ENCODE measurements around the gene DDIT3.

- TF ChIP-seq, protein P1, sequence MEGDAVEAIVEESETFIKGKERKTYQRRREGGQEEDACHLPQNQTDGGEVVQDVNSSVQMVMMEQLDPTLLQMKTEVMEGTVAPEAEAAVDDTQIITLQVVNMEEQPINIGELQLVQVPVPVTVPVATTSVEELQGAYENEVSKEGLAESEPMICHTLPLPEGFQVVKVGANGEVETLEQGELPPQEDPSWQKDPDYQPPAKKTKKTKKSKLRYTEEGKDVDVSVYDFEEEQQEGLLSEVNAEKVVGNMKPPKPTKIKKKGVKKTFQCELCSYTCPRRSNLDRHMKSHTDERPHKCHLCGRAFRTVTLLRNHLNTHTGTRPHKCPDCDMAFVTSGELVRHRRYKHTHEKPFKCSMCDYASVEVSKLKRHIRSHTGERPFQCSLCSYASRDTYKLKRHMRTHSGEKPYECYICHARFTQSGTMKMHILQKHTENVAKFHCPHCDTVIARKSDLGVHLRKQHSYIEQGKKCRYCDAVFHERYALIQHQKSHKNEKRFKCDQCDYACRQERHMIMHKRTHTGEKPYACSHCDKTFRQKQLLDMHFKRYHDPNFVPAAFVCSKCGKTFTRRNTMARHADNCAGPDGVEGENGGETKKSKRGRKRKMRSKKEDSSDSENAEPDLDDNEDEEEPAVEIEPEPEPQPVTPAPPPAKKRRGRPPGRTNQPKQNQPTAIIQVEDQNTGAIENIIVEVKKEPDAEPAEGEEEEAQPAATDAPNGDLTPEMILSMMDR (conservative IDR thresholded peaks at IDR 0.05; ENCODE audit: low read length) = no peak
- no peak for TF ChIP-seq EZH2phosphoT487 (IDR thresholded peaks at IDR 0.05; ENCODE audit: borderline replicate concordance, low read depth, low read length)
These were observed 45.9 kb downstream of the DDIT3 start for GRCh38 chr12:57474430-57474829.
